CD4-positive, alpha-beta T cell treated with Interleukin-1 beta for 1 hour (primary cell): ENCODE data around the gene GALNT6.

Experiments used
- DNase-seq, 2 donors: peaks; one replicate each; pipeline ENCODE4 v3.0.0-alpha.2; 2020 to 2022

The GALNT6 gene

GRCh38 chr12:51403681-51404136 lies 12.5 kb upstream of the GALNT6 start:
- peak in 1 of 2 donors; percentile 44 for DNase-seq

- DNase-seq = no peak
These were observed 12.0 kb upstream of the GALNT6 start for GRCh38 chr12:51403159-51403558.

- DNase-seq = no peak
These were observed 10.7 kb upstream of the GALNT6 start for GRCh38 chr12:51401900-51402299.

- no peak for DNase-seq
These were observed 10.3 kb upstream of the GALNT6 start for GRCh38 chr12:51401486-51401885.

GRCh38 chr12:51401020-51401419 lies 9.8 kb upstream of the GALNT6 start:
- DNase-seq = no peak

GRCh38 chr12:51399891-51400290 lies 8.7 kb upstream of the GALNT6 start:
- DNase-seq = no peak

- no peak for DNase-seq
These were observed 6.5 kb upstream of the GALNT6 start for GRCh38 chr12:51397670-51398069.

GRCh38 chr12:51395283-51396230 lies 4.4 kb upstream of the GALNT6 start:
- DNase-seq = peak; percentile 22 to 23

GRCh38 chr12:51393676-51394545 lies 2.7 kb upstream of the GALNT6 start:
- DNase-seq = peak; percentile 56 to 63

GRCh38 chr12:51392556-51393237 lies 1.5 kb upstream of the GALNT6 start:
- DNase-seq = peak; percentile 34 to 36

GRCh38 chr12:51390891-51391282 lies 319 bp downstream of the GALNT6 start:
- peak in 1 of 2 donors; percentile 26 for DNase-seq

- no peak for DNase-seq
These were observed 749 bp downstream of the GALNT6 start for GRCh38 chr12:51390457-51390856.

GRCh38 chr12:51389302-51389999 lies 1.8 kb downstream of the GALNT6 start:
- no peak for DNase-seq

GRCh38 chr12:51388846-51389245 lies 2.4 kb downstream of the GALNT6 start:
- no peak for DNase-seq

- DNase-seq = peak in 1 of 2 donors; percentile 7
These were observed 3.0 kb downstream of the GALNT6 start for GRCh38 chr12:51388069-51388799.

- no peak for DNase-seq
These were observed 4.9 kb downstream of the GALNT6 start for GRCh38 chr12:51386351-51386750.

- no peak for DNase-seq
These were observed 7.8 kb downstream of the GALNT6 start for GRCh38 chr12:51383269-51383905.

GRCh38 chr12:51382173-51382572 lies 9.0 kb downstream of the GALNT6 start:
- DNase-seq = no peak

- no peak for DNase-seq
These were observed 9.8 kb downstream of the GALNT6 start for GRCh38 chr12:51381226-51382079.

GRCh38 chr12:51379571-51379970 lies 11.6 kb downstream of the GALNT6 start:
- DNase-seq = no peak
